ENCODE results near the gene FBXL17. TPM values are rescaled to one million over a fixed set of nuclear protein-coding genes. Genes with fewer than 3 reads are reported as not detected.

The FBXL17 gene
- polyA plus RNA-seq, 1 of the 3 experiments (the other 2 are of a cell fraction), result 4.4 TPM

DNA sequence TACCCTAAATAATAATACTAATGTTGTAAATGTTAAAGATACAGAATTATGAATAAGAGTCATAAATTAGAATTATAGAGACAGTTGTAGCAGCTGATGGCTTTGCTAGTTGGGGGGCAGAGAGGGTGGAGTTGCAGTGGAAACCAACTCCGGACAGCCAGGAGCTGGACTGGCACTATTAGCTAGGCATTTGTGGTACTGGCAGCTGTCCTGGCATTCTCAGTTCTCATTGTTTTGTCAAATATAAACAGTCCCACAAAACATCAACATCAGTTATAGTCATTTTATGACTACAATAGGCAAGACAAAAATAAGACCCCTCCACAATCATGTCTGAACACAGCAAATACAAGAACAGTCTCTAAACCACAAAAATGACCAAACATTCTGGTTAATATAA is 2.8 kb upstream of the FBXL17 start:
- DNase-seq, result no peak
- TF ChIP-seq EZH2phosphoT487 (IDR thresholded peaks at IDR 0.05; ENCODE audit: borderline replicate concordance, low read depth), result no peak
- TF ChIP-seq, protein P1, sequence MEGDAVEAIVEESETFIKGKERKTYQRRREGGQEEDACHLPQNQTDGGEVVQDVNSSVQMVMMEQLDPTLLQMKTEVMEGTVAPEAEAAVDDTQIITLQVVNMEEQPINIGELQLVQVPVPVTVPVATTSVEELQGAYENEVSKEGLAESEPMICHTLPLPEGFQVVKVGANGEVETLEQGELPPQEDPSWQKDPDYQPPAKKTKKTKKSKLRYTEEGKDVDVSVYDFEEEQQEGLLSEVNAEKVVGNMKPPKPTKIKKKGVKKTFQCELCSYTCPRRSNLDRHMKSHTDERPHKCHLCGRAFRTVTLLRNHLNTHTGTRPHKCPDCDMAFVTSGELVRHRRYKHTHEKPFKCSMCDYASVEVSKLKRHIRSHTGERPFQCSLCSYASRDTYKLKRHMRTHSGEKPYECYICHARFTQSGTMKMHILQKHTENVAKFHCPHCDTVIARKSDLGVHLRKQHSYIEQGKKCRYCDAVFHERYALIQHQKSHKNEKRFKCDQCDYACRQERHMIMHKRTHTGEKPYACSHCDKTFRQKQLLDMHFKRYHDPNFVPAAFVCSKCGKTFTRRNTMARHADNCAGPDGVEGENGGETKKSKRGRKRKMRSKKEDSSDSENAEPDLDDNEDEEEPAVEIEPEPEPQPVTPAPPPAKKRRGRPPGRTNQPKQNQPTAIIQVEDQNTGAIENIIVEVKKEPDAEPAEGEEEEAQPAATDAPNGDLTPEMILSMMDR (IDR thresholded peaks at IDR 0.05), result no peak
- no peak for TF ChIP-seq GATA2 (CRISPR knock-in tag; IDR thresholded peaks at IDR 0.05)
- TF ChIP-seq, protein P2, sequence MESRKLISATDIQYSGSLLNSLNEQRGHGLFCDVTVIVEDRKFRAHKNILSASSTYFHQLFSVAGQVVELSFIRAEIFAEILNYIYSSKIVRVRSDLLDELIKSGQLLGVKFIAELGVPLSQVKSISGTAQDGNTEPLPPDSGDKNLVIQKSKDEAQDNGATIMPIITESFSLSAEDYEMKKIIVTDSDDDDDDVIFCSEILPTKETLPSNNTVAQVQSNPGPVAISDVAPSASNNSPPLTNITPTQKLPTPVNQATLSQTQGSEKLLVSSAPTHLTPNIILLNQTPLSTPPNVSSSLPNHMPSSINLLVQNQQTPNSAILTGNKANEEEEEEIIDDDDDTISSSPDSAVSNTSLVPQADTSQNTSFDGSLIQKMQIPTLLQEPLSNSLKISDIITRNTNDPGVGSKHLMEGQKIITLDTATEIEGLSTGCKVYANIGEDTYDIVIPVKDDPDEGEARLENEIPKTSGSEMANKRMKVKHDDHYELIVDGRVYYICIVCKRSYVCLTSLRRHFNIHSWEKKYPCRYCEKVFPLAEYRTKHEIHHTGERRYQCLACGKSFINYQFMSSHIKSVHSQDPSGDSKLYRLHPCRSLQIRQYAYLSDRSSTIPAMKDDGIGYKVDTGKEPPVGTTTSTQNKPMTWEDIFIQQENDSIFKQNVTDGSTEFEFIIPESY (IDR thresholded peaks at IDR 0.05; ENCODE audit: borderline replicate concordance, low read depth), result no peak
- TF ChIP-seq, protein P3, sequence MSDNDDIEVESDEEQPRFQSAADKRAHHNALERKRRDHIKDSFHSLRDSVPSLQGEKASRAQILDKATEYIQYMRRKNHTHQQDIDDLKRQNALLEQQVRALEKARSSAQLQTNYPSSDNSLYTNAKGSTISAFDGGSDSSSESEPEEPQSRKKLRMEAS (IDR thresholded peaks at IDR 0.05; ENCODE audit: low read depth), result no peak
- TF ChIP-seq FOXJ3 (CRISPR knock-in tag; IDR thresholded peaks at IDR 0.05), result no peak
- no peak for TF ChIP-seq NRF1 (IDR thresholded peaks at IDR 0.05; ENCODE audit: low read depth, low read length)
- TF ChIP-seq, protein P4, sequence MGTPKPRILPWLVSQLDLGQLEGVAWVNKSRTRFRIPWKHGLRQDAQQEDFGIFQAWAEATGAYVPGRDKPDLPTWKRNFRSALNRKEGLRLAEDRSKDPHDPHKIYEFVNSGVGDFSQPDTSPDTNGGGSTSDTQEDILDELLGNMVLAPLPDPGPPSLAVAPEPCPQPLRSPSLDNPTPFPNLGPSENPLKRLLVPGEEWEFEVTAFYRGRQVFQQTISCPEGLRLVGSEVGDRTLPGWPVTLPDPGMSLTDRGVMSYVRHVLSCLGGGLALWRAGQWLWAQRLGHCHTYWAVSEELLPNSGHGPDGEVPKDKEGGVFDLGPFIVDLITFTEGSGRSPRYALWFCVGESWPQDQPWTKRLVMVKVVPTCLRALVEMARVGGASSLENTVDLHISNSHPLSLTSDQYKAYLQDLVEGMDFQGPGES (IDR thresholded peaks at IDR 0.05; ENCODE audit: low read depth, low read length), result no peak
- TF ChIP-seq, protein P5, sequence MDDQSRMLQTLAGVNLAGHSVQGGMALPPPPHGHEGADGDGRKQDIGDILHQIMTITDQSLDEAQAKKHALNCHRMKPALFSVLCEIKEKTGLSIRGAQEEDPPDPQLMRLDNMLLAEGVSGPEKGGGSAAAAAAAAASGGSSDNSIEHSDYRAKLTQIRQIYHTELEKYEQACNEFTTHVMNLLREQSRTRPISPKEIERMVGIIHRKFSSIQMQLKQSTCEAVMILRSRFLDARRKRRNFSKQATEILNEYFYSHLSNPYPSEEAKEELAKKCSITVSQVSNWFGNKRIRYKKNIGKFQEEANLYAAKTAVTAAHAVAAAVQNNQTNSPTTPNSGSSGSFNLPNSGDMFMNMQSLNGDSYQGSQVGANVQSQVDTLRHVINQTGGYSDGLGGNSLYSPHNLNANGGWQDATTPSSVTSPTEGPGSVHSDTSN (IDR thresholded peaks at IDR 0.05), result no peak
- no peak for TF ChIP-seq TCF12 (IDR thresholded peaks at IDR 0.05)
- no peak for TF ChIP-seq GABPA (IDR thresholded peaks at IDR 0.05; ENCODE audit: low read depth)
- TF ChIP-seq RXRA (IDR thresholded peaks at IDR 0.05; ENCODE audit: borderline replicate concordance, low read depth), result no peak
- TF ChIP-seq CHD2 (IDR thresholded peaks at IDR 0.05; ENCODE audit: low read length, partially characterized antibody), result no peak
- TF ChIP-seq, protein P6, sequence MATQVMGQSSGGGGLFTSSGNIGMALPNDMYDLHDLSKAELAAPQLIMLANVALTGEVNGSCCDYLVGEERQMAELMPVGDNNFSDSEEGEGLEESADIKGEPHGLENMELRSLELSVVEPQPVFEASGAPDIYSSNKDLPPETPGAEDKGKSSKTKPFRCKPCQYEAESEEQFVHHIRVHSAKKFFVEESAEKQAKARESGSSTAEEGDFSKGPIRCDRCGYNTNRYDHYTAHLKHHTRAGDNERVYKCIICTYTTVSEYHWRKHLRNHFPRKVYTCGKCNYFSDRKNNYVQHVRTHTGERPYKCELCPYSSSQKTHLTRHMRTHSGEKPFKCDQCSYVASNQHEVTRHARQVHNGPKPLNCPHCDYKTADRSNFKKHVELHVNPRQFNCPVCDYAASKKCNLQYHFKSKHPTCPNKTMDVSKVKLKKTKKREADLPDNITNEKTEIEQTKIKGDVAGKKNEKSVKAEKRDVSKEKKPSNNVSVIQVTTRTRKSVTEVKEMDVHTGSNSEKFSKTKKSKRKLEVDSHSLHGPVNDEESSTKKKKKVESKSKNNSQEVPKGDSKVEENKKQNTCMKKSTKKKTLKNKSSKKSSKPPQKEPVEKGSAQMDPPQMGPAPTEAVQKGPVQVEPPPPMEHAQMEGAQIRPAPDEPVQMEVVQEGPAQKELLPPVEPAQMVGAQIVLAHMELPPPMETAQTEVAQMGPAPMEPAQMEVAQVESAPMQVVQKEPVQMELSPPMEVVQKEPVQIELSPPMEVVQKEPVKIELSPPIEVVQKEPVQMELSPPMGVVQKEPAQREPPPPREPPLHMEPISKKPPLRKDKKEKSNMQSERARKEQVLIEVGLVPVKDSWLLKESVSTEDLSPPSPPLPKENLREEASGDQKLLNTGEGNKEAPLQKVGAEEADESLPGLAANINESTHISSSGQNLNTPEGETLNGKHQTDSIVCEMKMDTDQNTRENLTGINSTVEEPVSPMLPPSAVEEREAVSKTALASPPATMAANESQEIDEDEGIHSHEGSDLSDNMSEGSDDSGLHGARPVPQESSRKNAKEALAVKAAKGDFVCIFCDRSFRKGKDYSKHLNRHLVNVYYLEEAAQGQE (IDR thresholded peaks at IDR 0.05; ENCODE audit: low read depth, low read length), result no peak
- no peak for TF ChIP-seq TEAD4 (IDR thresholded peaks at IDR 0.05; ENCODE audit: borderline replicate concordance, insufficient read depth)
- Histone ChIP-seq H4K20me1 (ENCODE audit: insufficient read depth) (no peaks in the 10 kb centered on the region), H3K9me3 (no peaks in the 10 kb centered on the region), H3F3A (replicated peaks; ENCODE audit: insufficient read depth) (peaks cover 7% of the 10 kb centered on the region), H3K27me3 (ENCODE audit: insufficient read depth) (no peaks in the 10 kb centered on the region), H3K4me1 (ENCODE audit: control insufficient read depth in 1 of 2, insufficient read depth in 2 of 2, low read depth in 1 of 2, low read length in 1 of 2) (peaks cover 0 to 10% of the 10 kb centered on the region in 2 experiments; a peak in 3 of 4 replicates), H3K4me2 (no peak overlapping the region), H3K9ac (no peak overlapping the region), H3K36me3 (replicated peaks in 1 of 2; ENCODE audit: control insufficient read depth in 1 of 2, insufficient read depth in 2 of 2, low read length in 1 of 2) (no peaks in the 10 kb centered on the region), H3K27ac (ENCODE audit: low read depth in 2 of 2, low read length in 1 of 2) (no peak overlapping the region), H2AFZ (ENCODE audit: low read depth) (no peak overlapping the region), H3K9me2 (no peaks in the 10 kb centered on the region), H3K4me3 (ENCODE audit: low read depth in 2 of 2, low read length in 1 of 2) (no peak overlapping the region), H3K79me2 (ENCODE audit: insufficient read depth) (peaks cover 9% of the 10 kb centered on the region; the same call in 1 of the 2 replicates)
- 100% methylated on average over 1 of the region's 1 CpG for WGBS (ENCODE audit: low lambda C conversion rate)
- CTCF ChIA-PET, result no interaction called here
- POLR2A ChIA-PET, result no interaction called here

Measured in SK-N-SH (cell line).